HUDEP-2 (cell line): ENCODE data around the gene MAPK6.

Source experiments
- DNase-seq, 76 experiments: peaks; one replicate each; lab custom pipeline; 2025; ENCODE audit not compliant: unreplicated experiment in 76 of 76; lab: John Stamatoyannopoulos, UW

Gene MAPK6

DNA sequence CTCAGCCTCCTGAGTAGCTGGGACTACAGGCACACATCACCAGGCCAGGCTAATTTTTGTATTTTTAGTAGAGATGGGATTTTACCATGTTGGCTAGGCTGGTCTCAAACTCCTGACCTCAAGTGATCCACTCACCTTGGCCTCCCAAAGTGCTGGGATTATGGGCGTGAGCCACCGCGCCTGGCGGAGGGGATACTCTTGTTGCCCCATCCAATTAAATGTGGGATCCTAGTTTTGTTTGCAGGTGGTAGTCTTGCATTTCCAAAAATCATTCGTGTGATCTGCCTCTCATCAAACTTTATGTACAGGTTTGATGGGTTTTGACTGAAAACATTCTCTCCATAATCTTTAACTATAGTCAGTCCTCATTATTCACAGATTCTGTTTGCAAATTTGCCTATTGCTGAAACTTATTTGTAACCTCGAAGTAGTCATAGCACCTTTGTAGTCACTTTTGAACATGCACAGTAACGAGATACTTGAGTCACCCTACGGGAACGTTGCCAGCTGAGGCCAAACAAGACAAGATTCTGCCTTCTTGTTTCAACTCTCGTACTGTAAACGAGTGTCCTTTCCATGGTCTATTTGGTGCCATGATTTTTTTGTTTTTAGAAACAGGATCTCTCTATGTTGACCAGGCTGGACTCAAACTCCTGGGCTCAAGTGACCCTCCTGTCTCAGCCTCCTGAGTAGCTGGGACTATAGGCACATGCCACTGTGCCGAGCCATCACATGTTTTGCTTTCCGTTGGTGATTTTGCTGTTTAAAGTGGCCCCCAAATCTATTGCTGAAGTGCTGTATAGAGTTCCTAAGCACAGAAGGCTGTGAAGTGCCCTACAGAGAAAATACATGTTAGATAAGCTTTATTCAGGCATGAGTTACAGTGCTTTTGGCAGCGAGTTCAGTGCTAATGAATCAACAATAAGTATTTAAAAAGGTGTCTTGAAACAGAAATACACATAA, 8.1 kb upstream of the MAPK6 start:
- DNase-seq: peak in 8 of 76 experiments; percentile 1 to 48 (median 17)

GRCh38 chr15:52011711-52012144, 7.3 kb upstream of the MAPK6 start:
- DNase-seq: no peak

DNA sequence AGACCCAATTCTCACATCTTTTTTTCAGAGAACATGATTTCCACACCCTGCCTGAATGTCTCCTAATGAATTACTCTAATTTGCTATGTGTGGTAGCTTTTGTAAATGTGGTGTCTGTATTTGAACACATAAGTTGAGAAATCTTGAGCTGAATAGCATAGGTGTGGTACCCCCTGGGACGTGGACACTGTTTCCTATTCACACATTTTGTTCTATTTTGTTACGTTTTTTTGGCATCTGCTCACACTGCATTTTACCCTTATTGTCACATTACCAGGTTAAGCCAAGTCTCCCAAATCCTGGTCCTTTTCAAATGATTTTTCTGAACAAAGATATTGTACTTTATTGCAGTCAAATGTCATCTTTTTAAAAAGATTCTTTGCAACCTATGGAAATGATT, 6.8 kb upstream of the MAPK6 start:
- no peak for DNase-seq

GRCh38 chr15:52013151-52013791, 5.7 kb upstream of the MAPK6 start:
- DNase-seq: no peak

- no peak for DNase-seq
Measured at GRCh38 chr15:52014616-52015015, 4.4 kb upstream of the MAPK6 start.

- no peak for DNase-seq
Measured at GRCh38 chr15:52016316-52016715, 2.7 kb upstream of the MAPK6 start.

DNA sequence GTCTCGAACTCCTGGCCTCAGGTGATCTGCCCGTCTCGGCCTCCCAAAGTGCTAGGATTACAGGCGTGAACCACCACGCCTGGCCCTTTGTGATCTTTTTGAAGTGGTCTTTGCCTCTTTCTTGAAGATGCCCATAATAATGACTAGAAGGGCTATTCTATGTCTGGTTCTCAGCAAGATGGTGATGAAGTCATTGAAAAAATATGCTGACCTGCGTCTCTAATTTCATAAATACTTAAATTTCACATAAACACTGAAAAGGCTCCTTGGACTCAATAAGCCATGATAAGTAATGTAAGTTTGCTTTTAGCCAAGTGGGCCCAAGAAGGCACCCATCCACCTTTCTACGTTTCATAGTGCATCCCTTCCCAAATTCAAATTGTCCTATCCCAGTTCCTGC, 775 bp upstream of the MAPK6 start:
- DNase-seq: no peak

- DNase-seq: peak in 72 of 76 experiments; percentile 15 to 85 (median 69)
Measured at GRCh38 chr15:52019394-52020220, 588 bp downstream of the MAPK6 start.

GRCh38 chr15:52020221-52021085, 1.4 kb downstream of the MAPK6 start:
- peak in 2 of 76 experiments; percentile 38 to 44 for DNase-seq

- DNase-seq: peak in 51 of 76 experiments; percentile 4 to 74 (median 31)
Measured at GRCh38 chr15:52021128-52021671, 2.2 kb downstream of the MAPK6 start.

DNA sequence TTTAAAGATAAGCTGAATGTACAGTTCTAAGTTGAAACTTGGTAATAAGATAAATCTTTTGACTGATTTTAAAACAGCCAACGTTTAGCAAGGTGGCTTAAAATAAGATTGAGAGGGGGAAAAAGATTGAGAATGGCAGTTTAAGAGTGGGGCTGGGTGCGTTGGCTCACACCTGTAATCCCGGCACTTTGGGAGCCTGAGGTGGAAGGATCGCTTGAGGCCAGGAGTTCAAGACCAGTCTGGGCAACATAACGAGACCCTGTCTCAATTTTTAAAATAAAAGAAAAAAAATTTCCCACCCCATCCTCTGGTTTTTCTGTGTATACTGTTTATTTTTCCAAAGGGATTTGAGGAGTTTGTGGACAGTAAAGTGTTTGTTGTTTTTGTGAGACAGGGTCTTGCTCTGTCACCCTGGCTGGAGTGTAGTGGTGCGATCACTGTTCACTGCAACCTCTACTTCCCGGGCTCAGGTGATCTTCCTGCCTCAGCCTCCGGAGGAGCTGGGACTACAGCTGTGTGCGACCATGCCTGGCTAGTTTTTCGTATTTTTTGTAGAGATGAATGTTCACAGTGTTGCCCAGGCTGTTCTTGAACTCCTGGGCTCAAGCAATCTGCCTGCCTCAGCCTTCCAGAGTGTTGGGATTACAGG, 3.0 kb downstream of the MAPK6 start:
- no peak for DNase-seq

DNA sequence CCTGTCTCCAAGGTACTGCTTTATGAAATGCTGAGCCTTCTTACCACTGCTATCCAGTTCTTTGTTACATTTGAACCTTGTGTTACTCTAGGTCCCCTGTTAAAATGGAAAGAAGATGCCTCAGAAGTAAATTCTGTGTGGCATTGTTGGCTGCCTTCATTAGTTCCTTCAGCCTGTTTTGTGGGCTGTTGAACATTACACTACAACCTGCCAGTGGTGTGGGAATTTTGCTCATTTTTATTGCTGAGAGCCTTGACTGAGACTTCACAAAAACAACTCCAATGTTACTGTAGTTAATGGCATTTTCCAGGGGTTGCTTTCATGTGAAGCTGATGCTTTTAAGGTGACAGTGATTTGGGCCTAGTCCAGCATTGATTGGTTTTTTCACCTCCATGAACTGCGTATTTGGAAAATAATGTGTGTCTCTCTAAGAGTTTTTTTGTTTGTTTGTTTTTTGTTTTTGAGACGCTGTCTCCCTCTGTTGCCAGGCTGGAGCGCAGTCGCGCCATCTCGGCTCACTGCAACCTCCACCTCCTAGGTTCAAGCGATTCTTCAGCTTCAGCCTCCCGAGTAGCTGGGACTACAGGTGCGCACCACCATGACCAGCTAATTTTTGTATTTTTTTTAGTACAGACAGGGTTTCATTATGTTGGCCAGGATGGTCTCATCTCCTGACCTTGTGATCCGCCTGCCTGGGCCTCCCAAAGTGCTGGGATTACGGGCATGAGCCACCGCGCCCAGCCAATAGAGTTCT, 4.3 kb downstream of the MAPK6 start:
- no peak for DNase-seq

DNA sequence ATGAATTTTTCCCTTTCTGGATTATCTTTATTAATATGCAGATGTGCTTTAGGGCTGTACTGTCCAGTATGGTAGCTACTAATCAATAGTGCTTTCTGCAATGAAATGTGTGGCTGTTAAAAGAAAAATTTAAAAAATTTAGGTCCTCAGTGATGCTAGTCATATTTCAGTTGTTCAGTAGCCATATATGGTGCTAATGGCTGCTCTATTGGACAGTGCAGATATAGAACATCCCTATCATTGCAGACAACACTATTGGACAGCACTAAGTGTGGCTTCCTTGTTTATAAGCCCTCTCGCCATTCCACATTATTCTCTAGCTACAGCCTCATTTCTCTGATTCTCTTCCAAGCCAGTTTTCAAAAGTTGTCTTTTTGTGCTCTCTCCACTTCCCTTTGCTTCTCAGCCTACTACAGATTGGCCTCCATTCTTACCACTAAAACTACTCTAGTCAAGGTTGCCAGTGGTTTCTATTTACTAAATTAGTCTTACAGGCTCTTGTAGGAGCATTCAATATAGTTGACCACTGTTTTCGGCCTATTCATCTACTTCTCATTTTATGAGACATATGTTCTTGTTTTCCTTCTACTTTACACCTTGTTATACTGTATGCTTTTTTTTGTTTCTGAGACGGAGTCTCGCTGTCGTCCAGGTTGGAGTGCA, 9.5 kb downstream of the MAPK6 start:
- DNase-seq: no peak

- DNase-seq: no peak
Measured at GRCh38 chr15:52030010-52030409, 11.0 kb downstream of the MAPK6 start.

- peak in 18 of 76 experiments; percentile 5 to 41 (median 18) for DNase-seq
Measured at GRCh38 chr15:52031556-52031955, 12.5 kb downstream of the MAPK6 start.

DNA sequence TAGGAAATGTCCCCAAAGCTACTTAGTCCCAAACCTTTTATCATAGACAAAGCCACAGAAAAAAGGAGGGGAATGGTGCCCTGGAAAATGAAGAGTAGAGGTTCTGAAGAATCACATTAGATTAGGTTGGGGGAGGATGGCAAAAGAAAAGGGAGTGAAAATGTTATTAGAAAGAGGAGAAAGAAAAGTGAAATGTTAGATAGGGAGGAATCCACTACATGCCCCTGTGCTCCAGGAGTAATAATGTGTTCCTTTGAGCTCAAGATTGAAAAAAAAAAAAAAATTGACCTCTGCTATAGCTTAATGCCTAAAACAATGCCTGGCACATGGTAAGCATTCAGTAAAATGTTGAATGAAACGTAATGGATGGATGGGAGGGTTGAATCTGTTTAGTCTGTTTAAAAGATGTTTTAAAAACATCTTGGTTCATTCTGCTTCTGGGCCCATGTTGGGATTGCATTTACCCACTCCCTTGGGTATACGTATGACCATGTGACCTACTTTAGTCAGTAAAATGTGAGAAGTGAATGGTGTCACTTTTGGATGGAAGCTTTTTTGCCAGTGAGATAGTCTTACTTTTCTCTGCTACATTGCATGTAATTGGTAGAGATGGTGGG, 19.0 kb downstream of the MAPK6 start:
- DNase-seq: no peak
